Fibroblast of villous mesenchyme (primary cell): ENCODE results near the gene RD3L. TPM values are rescaled to one million over a fixed set of nuclear protein-coding genes. Genes with fewer than 3 reads are reported as not detected.

Experiments used
- DNase-seq: peaks from one replicate; pipeline ENCODE4 v3.0.0-alpha.2; 2010; ENCODE audit warnings: low read depth
- H3K4me3 ChIP-seq: 2 replicates; pipeline ENCODE4 v1.5.1; 2011; ENCODE audit warnings: low read depth, mild to moderate bottlenecking, low read length
- CTCF ChIP-seq: IDR thresholded peaks from 2 replicates; pipeline ENCODE4 v1.5.1; 2012; ENCODE audit warnings: low read depth, mild to moderate bottlenecking, low read length; ENCODE audit not compliant: insufficient read depth
- total RNA-seq: library from RNA; depleted of rRNA; stranded (reverse); fragments of >200 nt; gene quantifications from 2 replicates; pipeline ENCODE4 v1.2.3, GENCODE V29; 2012

The RD3L gene
- total RNA-seq, 1 donor = not detected

- DNase-seq = no peak
- H3K4me3 ChIP-seq = no peak overlapping the region
- peak; percentile 21 for TF ChIP-seq CTCF
Measured at GRCh38 chr14:103905842-103906456, 36.4 kb downstream of the RD3L start.

GRCh38 chr14:103904493-103905107, 37.7 kb downstream of the RD3L start:
- no peak for TF ChIP-seq CTCF
- no peak for DNase-seq
- no peak overlapping the region for H3K4me3 ChIP-seq

- no peak for DNase-seq
- no peak overlapping the region for H3K4me3 ChIP-seq
Measured at GRCh38 chr14:103899833-103900232, 42.5 kb downstream of the RD3L start.

DNA sequence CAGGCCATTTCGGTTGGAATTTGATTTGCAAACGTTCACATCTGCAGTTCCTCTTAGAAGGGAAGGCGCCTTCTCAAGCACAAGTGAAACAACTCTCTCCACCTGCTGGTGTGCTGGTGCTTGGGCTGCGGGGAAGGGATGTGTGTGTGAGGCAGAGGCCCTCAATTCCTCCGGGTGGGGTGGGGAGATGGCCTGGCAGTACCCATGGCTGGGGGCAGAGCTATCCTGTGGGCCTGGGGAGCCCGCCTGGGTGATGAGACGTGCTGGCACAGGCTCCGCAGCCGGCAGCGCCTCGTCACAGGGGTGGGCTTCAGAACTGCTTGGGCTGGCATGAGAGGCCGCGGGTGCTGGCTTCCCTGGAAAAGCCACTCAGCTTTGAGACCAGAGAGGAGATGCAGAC, 43.0 kb downstream of the RD3L start:
- DNase-seq = no peak
- TF ChIP-seq CTCF = no peak
- H3K4me3 ChIP-seq = no peak overlapping the region

More at GRCh38 chr14:103899833-103900232, 42.5 kb downstream of the RD3L start:
- no peak for TF ChIP-seq CTCF

- no peak for TF ChIP-seq CTCF
- H3K4me3 ChIP-seq = no peak overlapping the region
Measured at GRCh38 chr14:103898711-103899110, 43.6 kb downstream of the RD3L start.

DNA sequence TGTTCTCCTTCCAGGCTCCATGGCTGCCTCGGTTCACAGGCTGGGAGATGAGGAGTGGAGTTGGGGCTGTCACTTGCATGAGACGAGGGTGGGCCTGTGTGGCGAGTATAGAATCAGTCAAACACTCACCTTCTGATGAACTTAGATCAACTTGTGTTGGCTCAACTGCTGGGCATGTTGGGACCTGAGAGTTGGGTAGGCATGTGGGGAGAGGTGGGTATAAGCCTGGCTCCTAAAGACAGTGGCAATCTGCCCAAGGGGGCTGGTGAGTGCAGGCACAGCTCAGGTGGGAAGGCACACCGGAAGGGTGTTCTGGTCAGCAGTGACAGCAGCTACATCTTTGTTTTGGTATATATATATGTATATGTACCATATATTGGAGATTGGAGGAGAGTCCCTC, 44.1 kb downstream of the RD3L start:
- TF ChIP-seq CTCF = no peak
- no peak overlapping the region for H3K4me3 ChIP-seq
- no peak for DNase-seq

More at GRCh38 chr14:103898711-103899110, 43.6 kb downstream of the RD3L start:
- DNase-seq = no peak
